Heart right ventricle (tissue), 16 donors: Measurements from ENCODE around the gene MXD3. TPM values are rescaled to one million over a fixed set of nuclear protein-coding genes. Genes with fewer than 3 reads are reported as not detected.
"Not testable (repeated sequence)": the region's sequence is repeated elsewhere in the genome, so short reads cannot be mapped to it uniquely, and the experiment has no call there.

Experiments used
- ATAC-seq, 8 donors: fragments of 200-7000 bp; cut with Tn5 transposase; one replicate each; pipeline ENCODE4 v1.9.1; 2020; ENCODE audit warnings: mild to moderate bottlenecking in 8 of 8, moderate library complexity in 8 of 8, moderate number of reproducible peaks in 1 of 8
- DNase-seq, 2 donors: peaks; one replicate each; pipeline ENCODE4 v3.0.0-alpha.2; 2020
- H3K27ac ChIP-seq, 10 donors: fragments of 200-600 bp; sonication (generic) in 2 of 10; one replicate each; pipeline versions ENCODE4 v1.5.0 to v1.8.0; 2020 to 2022; ENCODE audit warnings: mild to moderate bottlenecking in 3 of 10
- H3K27me3 ChIP-seq, 7 donors: fragments of 200-600 bp; one replicate each; pipeline ENCODE4 v1.8.0; 2021 to 2022; ENCODE audit warnings: mild to moderate bottlenecking in 2 of 7
- H3K36me3 ChIP-seq, 9 donors: fragments of 200-600 bp; sonication (generic) in 1 of 9; one replicate each; pipeline versions ENCODE4 v1.5.0 to v1.8.0; 2020 to 2022; ENCODE audit warnings: mild to moderate bottlenecking in 2 of 9
- H3K4me1 ChIP-seq, 9 donors: fragments of 200-600 bp; sonication (generic) in 1 of 9; one replicate each; pipeline versions ENCODE4 v1.5.0 to v1.8.0; 2020 to 2022; ENCODE audit warnings: mild to moderate bottlenecking in 4 of 9
- H3K4me3 ChIP-seq, 10 donors: fragments of 200-600 bp; sonication (generic) in 2 of 10; one replicate each; pipeline versions ENCODE4 v1.5.0 to v1.8.0; 2020 to 2022; ENCODE audit warnings: mild to moderate bottlenecking in 7 of 10, moderate library complexity in 2 of 10
- H3K9me3 ChIP-seq, 11 donors: fragments of 200-600 bp in 10 of 11; sonication (generic) in 2 of 11; one replicate each; pipeline versions ENCODE4 v1.5.0 to v1.8.0; 2013 to 2022; ENCODE audit warnings: mild to moderate bottlenecking in 2 of 11, control low read depth in 1 of 11, moderate library complexity in 1 of 11
- WGBS, 2 donors: extraction: QIAGEN DNeasy Blood & Tissue Kit; methylation state at CpG; one replicate each; pipeline ENCODE4 v1.1.7; 2013; ENCODE audit warnings: inconsistent platforms in 1 of 2; 5-methylcytosine and 5-hydroxymethylcytosine counted together
- intact Hi-C, 10 donors: fragments of 100-400 bp; cut with DNase I; formaldehyde crosslinking; loops; one replicate each; pipeline versions ENCODE4 v1.11.1 to v1.14.2; 2022
- polyA plus RNA-seq, 2 donors: library from polyadenylated mRNA; stranded (reverse); fragments of 200-250 nt; gene quantifications; one replicate each; pipeline ENCODE4 v1.2.3, GENCODE V29; 2013
- total RNA-seq, 10 donors: library from RNA; stranded (reverse); fragmentation: NEBNext Ultra II Directional in 3 of 10; extraction: Animal tissue kit (Norgen Biotek cat#: 25700) in 3 of 10; gene quantifications; one replicate each; pipeline versions ENCODE4 v1.2.1 to v1.2.4, GENCODE V29; 2021 to 2023
- TF ChIP-seq, protein P1 (sequence below), 9 donors: fragments of 200-600 bp; sonication (generic) in 2 of 9; IDR thresholded peaks; one replicate each; pipeline versions ENCODE4 v1.5.0 to v1.8.0; 2021 to 2022; ENCODE audit warnings: antibody characterized with exemption in 9 of 9, mild to moderate bottlenecking in 5 of 9, moderate library complexity in 1 of 9
- donor health status: Arrhythmogenic right ventricular cardiomyopathy.
- donor health status: ischemic (EF 13 %, LVEDD 7.1; RV severe dilation, severe dysfunction).
- donor health status: healthy with polysubstance abuse.
- donor health status: DM: no; HTN: yes; CAD: no.
- donor health status: DM: no; HTN: no; CAD: no.
- donor health status: ischemic (EF 25% LVEDD 6.9; RV normal size, moderate dysfunction).
- donor health status: ischemic (EF 25% LVEDD 5.7; RV mildly dilated, moderate dysfunction).
- donor health status: healthy.
- donor health status: DM: yes; HTN: yes; CAD: no.
- donor health status: Ischemic cardiomyopathy.
- donor health status: ischemic (EF 35%, LVEDD 5.7; RV mildly dilated, moderate dysfunction).
- donor health status: nonischemic (EF 11% LVEDD 7.7; RV severe dilation, severe dysfunction).
- donor health status: DM: yes; HTN: yes; CAD: no.
- donor health status: PGD.
- donor health status: ischemic (EF 29% LVEDD 5.4; RV normal size, mild dysfunction).
- donor health status: nonischemic (EF 23%, LVEDD 6.1; RV moderate dilation, normal function).

The MXD3 gene
- total and polyA plus RNA-seq, 12 donors, result 1.2 to 7.1 (median 2.6) TPM

- no peaks in the 10 kb centered on the region for H3K27me3 ChIP-seq
- TF ChIP-seq, protein P1, sequence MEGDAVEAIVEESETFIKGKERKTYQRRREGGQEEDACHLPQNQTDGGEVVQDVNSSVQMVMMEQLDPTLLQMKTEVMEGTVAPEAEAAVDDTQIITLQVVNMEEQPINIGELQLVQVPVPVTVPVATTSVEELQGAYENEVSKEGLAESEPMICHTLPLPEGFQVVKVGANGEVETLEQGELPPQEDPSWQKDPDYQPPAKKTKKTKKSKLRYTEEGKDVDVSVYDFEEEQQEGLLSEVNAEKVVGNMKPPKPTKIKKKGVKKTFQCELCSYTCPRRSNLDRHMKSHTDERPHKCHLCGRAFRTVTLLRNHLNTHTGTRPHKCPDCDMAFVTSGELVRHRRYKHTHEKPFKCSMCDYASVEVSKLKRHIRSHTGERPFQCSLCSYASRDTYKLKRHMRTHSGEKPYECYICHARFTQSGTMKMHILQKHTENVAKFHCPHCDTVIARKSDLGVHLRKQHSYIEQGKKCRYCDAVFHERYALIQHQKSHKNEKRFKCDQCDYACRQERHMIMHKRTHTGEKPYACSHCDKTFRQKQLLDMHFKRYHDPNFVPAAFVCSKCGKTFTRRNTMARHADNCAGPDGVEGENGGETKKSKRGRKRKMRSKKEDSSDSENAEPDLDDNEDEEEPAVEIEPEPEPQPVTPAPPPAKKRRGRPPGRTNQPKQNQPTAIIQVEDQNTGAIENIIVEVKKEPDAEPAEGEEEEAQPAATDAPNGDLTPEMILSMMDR (IDR thresholded peaks at IDR 0.05), result no peak
- no peaks in the 10 kb centered on the region for H3K9me3 ChIP-seq
- peaks cover 23 to 90% (median 44%) of the 10 kb centered on the region in 9 donors for H3K4me1 ChIP-seq
- WGBS, 2 donors, result 89 to 90% methylated on average over 11 of the region's 11 CpGs
- DNase-seq (no peak), ATAC-seq (no peak)
- H3K27ac ChIP-seq, result peak overlapping the region in 2 of 10 donors; percentile 17 to 97
- intact Hi-C loops, result loop anchor here in 4 of 10 donors (10.0 kb wide), 1 partner anchor 194 kb away; no protein-coding TSS in a partner anchor
- peaks cover 0 to 33% (median 7%) of the 10 kb centered on the region in 9 donors for H3K36me3 ChIP-seq
- no peak overlapping the region for H3K4me3 ChIP-seq
Measured at GRCh38 chr5:177308740-177309139, 3.0 kb downstream of the MXD3 start.

- WGBS, 2 donors, result 86 to 90% methylated on average over 42 to 43 of the region's 43 CpGs
- TF ChIP-seq, protein P1 (IDR thresholded peaks at IDR 0.05), result no peak
- ATAC-seq (no peak), DNase-seq (no peak)
- H3K27ac ChIP-seq, result peak overlapping the region in 4 of 10 donors; percentile 22 to 97 (median 58)
- H3K9me3 ChIP-seq, result no peaks in the 10 kb centered on the region
- peaks cover 21 to 91% (median 42%) of the 10 kb centered on the region in 9 donors for H3K4me1 ChIP-seq
- peaks cover 0 to 33% (median 7%) of the 10 kb centered on the region in 9 donors for H3K36me3 ChIP-seq
- H3K4me3 ChIP-seq, result peak overlapping the region in 2 of 10 donors; percentile 18 to 96
- H3K27me3 ChIP-seq, result no peaks in the 10 kb centered on the region
- intact Hi-C loops, result loop anchor here in 4 of 10 donors (10.0 kb wide), 1 partner anchor 193 kb away; no protein-coding TSS in a partner anchor
Measured at GRCh38 chr5:177307544-177308363, 3.9 kb downstream of the MXD3 start.

- ATAC-seq (peak in 2 of 8 donors; percentile 0 to 2), DNase-seq (no peak)
- TF ChIP-seq, protein P1 (IDR thresholded peaks at IDR 0.05), result peak in 3 of 9 donors; percentile 9 to 44 (median 16)
- Histone ChIP-seq H3K27ac (peak overlapping the region in 4 of 10 donors; percentile 22 to 97 (median 58)), H3K36me3 (peaks cover 0 to 37% (median 7%) of the 10 kb centered on the region in 9 donors), H3K27me3 (no peaks in the 10 kb centered on the region), H3K9me3 (no peaks in the 10 kb centered on the region), H3K4me3 (peak overlapping the region in 2 of 10 donors; percentile 18 to 96), H3K4me1 (peaks cover 19 to 91% (median 45%) of the 10 kb centered on the region in 9 donors)
- intact Hi-C loops, result loop anchor here in 4 of 10 donors (10.0 kb wide), 1 partner anchor 192 kb away; no protein-coding TSS in a partner anchor
- 76 to 84% methylated on average over 15 of the region's 15 CpGs for WGBS, 2 donors
Measured at GRCh38 chr5:177306674-177307543, 4.8 kb downstream of the MXD3 start.

- peaks cover 0 to 44% (median 7%) of the 10 kb centered on the region in 9 donors for H3K36me3 ChIP-seq
- DNase-seq, H3K27me3 ChIP-seq, H3K9me3 ChIP-seq, ATAC-seq: not testable (repeated sequence)
- H3K27ac ChIP-seq, result peak overlapping the region in 2 of 10 donors; percentile 63 to 97
- H3K4me1 ChIP-seq, result peaks cover 15 to 91% (median 45%) of the 10 kb centered on the region in 9 donors
- 87 to 89% methylated on average over 11 of the region's 11 CpGs for WGBS, 2 donors
- intact Hi-C loops, result loop anchor here in 4 of 10 donors (10.0 kb wide), 1 partner anchor 191 kb away; no protein-coding TSS in a partner anchor
- peak overlapping the region in 1 of 10 donors; percentile 96 for H3K4me3 ChIP-seq
Measured at GRCh38 chr5:177306103-177306640, 5.5 kb downstream of the MXD3 start.
